ENCODE measurements around the gene SPAG16.

DNA sequence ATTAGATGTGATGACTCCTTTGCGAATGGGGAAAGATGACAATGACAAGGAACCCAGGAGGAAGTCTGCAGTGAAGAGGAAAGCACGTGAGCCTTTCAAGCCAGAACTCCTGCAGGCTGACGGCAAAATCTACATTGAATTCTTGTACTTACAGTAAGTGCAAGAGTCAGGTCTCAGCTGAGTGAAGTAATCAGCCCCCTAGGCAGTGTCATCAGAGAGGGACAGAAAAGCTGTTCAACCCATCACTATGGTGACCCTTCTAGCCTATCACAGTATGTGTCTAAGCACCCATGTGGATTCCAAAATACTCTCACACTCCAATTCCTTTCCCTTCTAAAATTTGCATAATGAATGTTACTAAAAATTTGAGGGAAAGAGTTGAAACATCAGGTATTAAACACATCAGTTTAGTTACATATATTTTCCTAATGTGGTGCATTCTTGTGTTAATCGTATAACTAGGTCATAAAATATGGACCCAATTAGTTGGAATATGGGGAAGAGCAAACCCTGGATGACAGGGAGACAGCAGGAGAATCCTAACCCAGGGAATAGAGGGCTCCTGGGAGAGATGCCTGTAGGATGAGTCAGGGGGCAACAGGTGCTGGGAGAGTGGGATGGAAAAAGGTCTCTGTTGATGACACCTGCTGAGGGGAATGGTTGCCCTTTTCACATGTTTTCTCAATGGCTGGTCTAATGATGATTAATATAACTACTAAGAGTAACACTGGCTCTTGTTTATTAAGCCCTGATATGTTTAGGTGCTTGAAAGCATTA lies 1166.0 kb downstream of the SPAG16 start:
- TF ChIP-seq CTCF (IDR thresholded peaks at IDR 0.05) (no peak), POLR2A (IDR thresholded peaks at IDR 0.05) (no peak)
